D721Med (cell line): ENCODE measurements around the gene GBE1.

Source experiments
- DNase-seq: peaks from one replicate; pipeline ENCODE4 v3.0.0; 2011; ENCODE audit warnings: low spot score; ENCODE audit not compliant: insufficient read length
- FAIRE-seq: peaks from 2 replicates; lab custom pipeline; 2011; peaks lifted over from hg19 to GRCh38; lab: Jason Lieb, UNC
- TF ChIP-seq, protein P1 (sequence below): IDR thresholded peaks from 2 replicates; pipeline ENCODE4 v1.5.1; 2012; ENCODE audit warnings: mild to moderate bottlenecking, control low read depth; ENCODE audit not compliant: insufficient read depth; ENCODE audit errors: missing control alignments

GBE1 gene

DNA sequence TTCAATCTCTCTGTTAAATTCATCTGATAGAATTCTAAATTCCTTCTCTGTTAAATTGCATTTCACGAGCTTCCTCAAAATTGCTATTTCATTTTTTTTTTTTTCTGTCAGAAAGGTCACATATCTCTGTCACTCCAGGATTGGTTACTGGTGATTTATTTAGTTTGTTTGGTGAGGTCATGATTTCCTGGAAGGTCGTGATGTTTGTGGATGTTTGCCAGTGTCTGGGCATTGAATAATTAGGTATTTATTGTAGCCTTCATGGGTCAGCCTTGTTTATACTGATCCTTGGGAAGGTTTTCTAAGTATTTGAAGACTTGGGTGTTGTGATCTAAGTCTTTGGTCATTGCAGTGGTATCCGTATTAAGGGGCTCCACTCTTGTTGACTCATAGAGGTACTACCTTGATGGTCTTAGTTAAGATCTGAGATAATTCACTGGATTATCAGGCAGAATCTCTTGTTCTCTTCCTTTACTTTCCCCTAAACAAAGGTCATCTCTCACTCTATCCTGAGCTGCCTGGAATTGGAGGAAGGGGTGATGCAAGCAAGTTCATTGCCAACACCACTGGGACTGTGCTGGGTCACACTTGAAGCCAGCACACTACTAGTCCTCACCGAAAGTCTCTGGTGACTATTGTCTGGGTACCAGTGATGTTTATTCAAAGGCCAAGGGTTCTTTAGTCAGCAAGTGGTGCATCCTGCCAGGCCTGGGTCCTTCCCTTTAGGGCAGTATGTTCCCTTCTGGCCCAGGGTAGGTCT is 231.1 kb downstream of the GBE1 start:
- FAIRE-seq (no peak), DNase-seq (no peak)
- TF ChIP-seq, protein P1, sequence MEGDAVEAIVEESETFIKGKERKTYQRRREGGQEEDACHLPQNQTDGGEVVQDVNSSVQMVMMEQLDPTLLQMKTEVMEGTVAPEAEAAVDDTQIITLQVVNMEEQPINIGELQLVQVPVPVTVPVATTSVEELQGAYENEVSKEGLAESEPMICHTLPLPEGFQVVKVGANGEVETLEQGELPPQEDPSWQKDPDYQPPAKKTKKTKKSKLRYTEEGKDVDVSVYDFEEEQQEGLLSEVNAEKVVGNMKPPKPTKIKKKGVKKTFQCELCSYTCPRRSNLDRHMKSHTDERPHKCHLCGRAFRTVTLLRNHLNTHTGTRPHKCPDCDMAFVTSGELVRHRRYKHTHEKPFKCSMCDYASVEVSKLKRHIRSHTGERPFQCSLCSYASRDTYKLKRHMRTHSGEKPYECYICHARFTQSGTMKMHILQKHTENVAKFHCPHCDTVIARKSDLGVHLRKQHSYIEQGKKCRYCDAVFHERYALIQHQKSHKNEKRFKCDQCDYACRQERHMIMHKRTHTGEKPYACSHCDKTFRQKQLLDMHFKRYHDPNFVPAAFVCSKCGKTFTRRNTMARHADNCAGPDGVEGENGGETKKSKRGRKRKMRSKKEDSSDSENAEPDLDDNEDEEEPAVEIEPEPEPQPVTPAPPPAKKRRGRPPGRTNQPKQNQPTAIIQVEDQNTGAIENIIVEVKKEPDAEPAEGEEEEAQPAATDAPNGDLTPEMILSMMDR, result no peak

DNA sequence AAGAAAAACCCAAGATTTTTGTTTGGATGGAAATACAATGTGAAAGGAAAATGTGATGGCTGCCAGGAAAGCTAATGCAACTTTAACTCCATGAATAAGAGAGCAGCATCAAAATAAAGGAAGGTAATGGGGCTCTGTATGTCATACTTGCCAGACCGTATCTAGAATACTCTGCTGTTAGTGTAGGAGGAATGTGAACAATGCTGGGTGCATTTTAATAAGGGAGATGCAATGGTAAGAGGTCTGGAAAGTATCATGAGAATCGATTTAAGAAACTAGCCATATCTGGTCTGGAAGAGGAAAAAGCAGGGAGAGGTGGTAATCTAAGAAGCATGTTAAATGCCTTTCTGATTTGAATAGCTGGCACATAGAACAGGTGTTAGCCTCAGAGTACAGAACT is 239.6 kb downstream of the GBE1 start:
- DNase-seq, result no peak
- TF ChIP-seq, protein P1, result no peak
- no peak for FAIRE-seq

DNA sequence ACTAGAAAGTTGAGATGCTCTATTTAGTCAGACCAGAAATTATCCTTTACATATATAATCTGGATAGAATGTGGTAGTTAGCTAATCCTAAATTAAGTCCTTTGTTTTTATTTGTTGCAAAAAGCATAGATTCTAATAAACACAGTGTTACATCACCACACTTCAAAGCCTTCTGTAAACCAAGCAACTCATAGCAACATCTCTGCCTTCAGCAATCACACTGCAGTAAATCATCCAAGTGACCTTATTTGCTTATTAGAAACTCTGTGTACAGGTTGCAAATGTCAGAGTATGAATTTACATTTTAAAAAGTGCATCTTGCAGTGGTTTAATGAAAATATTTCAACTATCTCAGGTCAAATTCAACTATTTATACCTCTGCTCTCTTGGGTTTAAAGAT is 242.5 kb downstream of the GBE1 start:
- FAIRE-seq (no peak), DNase-seq (no peak)
- TF ChIP-seq, protein P1, result no peak

DNA sequence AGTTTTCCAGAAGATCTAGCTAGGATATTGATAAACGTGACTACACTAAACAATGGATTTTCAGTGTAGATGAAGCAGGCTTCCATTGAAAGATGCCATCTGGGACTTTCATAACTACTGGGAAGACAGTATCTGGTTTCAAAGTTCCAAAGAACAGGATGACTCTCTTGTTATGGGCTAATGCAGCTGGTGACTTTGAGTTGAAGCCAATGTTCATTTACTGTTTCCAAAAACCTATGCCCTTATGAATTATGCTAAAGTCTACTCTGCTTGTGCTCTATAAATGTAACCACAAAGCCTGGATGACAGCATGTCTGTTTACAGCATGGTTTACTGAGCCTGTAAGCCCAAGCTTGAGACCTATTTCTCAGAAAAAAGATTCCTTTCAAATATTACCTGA is 245.4 kb downstream of the GBE1 start:
- no peak for FAIRE-seq
- TF ChIP-seq, protein P1, result no peak

DNA sequence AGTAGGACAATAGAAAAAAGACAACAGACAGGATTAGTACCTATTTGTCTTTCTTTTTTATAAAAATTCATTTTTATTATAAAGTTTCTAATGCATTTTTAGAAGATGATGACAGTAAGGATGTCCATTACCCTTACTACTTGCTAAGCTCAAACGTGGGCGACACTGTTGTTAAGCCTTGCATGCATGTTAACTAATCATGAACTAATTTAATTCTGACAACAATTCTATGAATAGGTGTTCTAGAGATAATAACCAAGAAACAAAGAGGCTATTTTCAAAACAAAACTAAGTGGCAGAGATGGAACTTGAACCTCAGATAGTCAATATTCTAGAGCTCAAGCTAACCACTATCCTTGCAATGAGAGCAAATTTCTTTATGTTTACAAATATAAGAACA is 247.9 kb downstream of the GBE1 start:
- no peak for FAIRE-seq
- no peak for DNase-seq
- TF ChIP-seq, protein P1, result no peak

More for the DNA sequence above, 245.4 kb downstream of the GBE1 start:
- no peak for DNase-seq

DNA sequence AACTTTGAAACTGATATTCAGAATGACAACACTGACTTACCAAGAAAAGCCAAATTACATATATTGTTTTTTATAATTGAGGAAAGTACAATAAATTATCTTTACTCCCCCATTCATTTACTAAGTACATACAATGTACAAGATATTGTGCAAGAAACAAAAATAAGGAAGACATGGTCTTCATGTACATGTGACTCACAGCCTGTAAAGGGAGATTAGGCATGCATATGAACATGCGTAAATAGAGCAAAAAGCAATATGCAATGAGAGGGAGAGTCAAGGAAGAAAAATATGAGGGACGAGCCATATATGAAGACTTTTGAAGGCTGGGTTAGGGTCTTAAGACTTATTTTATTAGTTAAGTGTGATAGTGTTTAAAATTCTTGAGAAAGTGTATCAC is 258.4 kb downstream of the GBE1 start:
- no peak for DNase-seq
- no peak for FAIRE-seq
- TF ChIP-seq, protein P1, result no peak

DNA sequence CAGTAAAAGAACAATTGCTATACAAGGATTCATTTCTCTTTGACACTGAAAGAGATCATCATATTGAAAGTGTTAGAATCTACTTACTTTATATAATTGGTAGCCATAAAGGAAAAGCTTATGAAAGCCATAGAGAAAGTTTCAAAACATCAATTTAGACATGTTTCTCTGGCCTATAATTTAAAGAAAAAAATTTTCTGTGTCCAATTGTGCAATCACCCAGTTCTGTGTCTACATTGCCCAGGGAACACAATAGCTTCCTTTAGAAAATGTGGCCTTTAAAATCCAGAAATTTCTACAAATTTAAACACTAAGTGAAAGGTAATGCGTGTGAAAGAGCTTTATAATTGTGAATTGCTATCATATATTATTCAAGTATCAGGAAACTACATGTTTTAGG is 259.2 kb downstream of the GBE1 start:
- TF ChIP-seq, protein P1, result no peak
- DNase-seq, result no peak
- FAIRE-seq, result no peak
